ENCODE data around the gene FABP3. TPM values are rescaled to one million over a fixed set of nuclear protein-coding genes. Genes with fewer than 3 reads are reported as not detected.

Gene FABP3
- polyA plus RNA-seq, 1 experiment, result 14.5 TPM

DNA sequence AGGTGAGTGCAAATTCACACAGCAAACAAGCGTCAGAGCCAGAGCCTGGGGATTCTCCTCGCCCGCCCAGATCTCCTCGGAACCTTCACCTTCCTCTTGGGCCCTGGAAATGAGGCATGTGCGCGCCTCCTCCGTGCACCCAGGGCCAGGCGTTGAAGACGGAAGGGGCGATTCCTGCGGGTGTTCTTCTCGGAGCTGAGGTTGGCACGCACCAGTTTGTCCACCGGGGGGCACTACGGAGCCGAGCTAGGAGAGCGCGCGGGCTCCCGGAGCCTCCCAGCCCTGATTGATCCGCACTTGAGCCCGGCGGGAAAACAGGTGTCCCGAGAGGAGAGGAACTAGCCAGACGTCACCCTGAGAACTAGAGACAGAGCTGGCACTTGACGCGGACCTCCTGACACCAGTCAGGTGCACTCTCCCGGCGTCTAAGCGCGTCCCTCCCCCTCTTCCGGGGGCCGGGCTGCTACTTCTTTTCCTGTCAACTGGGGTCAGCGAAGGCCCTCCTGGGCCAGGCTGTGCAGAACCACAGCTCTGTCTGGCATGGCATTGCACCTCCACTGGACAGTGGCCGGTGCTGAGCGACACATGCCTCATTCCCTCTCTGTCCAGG, 21.8 kb upstream of the FABP3 start:
- H3K9me3 ChIP-seq (ENCODE audit: control insufficient read depth, insufficient read depth, low read length), result no peaks in the 10 kb centered on the region
- H3K27ac ChIP-seq (ENCODE audit: low read depth, low read length), result no peak overlapping the region
- ChIA-PET POLR2A (interaction anchor here (0.5 to 1.2 kb wide), 5 partner anchors 19 to 343 kb away, joined by 3 to 12 read pairs (median 5); partner anchors contain the start of genes SERINC2, SNRNP40 and ZCCHC17), CTCF (interaction anchor here (0.6 to 13.4 kb wide), 30 partner anchors 9 to 715 kb away, joined by 3 to 238 read pairs (median 4); partner anchors contain the start of gene SERINC2)
- TF ChIP-seq, protein P1, sequence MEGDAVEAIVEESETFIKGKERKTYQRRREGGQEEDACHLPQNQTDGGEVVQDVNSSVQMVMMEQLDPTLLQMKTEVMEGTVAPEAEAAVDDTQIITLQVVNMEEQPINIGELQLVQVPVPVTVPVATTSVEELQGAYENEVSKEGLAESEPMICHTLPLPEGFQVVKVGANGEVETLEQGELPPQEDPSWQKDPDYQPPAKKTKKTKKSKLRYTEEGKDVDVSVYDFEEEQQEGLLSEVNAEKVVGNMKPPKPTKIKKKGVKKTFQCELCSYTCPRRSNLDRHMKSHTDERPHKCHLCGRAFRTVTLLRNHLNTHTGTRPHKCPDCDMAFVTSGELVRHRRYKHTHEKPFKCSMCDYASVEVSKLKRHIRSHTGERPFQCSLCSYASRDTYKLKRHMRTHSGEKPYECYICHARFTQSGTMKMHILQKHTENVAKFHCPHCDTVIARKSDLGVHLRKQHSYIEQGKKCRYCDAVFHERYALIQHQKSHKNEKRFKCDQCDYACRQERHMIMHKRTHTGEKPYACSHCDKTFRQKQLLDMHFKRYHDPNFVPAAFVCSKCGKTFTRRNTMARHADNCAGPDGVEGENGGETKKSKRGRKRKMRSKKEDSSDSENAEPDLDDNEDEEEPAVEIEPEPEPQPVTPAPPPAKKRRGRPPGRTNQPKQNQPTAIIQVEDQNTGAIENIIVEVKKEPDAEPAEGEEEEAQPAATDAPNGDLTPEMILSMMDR (IDR thresholded peaks at IDR 0.05; ENCODE audit: low read depth, low read length), result peak; percentile 89
- H3K4me3 ChIP-seq (ENCODE audit: low read depth, low read length), result peak overlapping the region; percentile 38
- H3K27me3 ChIP-seq (ENCODE audit: control insufficient read depth, insufficient read depth, low read length), result no peaks in the 10 kb centered on the region
- peak; percentile 46 for DNase-seq (ENCODE audit: low read depth, low spot score)

DNA sequence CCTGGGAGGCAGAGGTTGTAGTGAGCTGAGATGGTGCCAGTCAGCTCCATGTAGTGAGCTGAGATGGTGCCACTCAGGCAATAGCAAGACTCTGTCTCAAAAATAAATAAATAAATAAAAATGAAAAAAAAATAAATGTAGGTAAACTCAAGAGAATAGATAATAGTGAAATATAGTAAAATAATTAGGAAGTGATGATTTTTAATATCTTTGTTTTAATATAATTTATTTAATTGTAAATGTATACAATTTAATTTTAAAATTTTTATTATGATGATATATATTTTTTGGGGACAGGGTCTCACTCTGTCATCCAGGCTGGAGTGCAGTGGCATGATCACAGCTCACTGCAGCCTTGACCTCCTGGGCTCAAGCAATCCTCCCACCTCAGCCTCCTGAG, 20.6 kb upstream of the FABP3 start:
- ChIA-PET POLR2A (interaction anchor here (0.6 kb wide), 1 partner anchor 372 kb away, joined by 3 read pairs; no protein-coding TSS in a partner anchor), CTCF (interaction anchor here (1.0 to 13.4 kb wide), 7 partner anchors 9 to 155 kb away, joined by 3 to 238 read pairs (median 11); no protein-coding TSS in a partner anchor)
- TF ChIP-seq, protein P1 (IDR thresholded peaks at IDR 0.05; ENCODE audit: low read depth, low read length), result no peak

DNA sequence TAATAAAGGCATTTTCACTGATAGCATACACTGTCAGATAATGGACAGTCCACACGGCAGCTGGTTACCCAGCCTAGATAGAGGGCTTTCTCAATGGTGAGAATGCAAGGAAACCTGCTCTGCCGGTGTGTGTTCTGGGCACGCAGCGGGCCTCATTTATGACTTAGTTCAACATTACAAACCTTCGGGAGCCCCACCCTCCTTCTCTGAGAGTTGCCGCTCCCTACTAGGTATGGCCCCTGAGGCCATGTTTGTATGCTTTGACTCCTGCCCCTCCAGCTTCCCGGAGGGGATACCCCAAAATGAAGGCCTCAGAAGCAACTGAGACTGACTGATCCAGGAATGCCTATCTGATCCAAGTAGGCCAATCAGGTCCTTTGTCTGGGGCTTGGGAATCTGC, 17.2 kb upstream of the FABP3 start:
- POLR2A ChIA-PET, result no interaction called here
- TF ChIP-seq, protein P1 (IDR thresholded peaks at IDR 0.05; ENCODE audit: low read depth, low read length), result no peak
- CTCF ChIA-PET, result interaction anchor here (1.6 to 13.4 kb wide), 3 partner anchors 32 to 159 kb away, joined by 7 to 238 read pairs (median 7); no protein-coding TSS in a partner anchor
- H3K27me3 ChIP-seq (ENCODE audit: control insufficient read depth, insufficient read depth, low read length), result no peaks in the 10 kb centered on the region
- no peak for DNase-seq (ENCODE audit: low read depth, low spot score)
- no peaks in the 10 kb centered on the region for H3K9me3 ChIP-seq (ENCODE audit: control insufficient read depth, insufficient read depth, low read length)
- H3K4me3 ChIP-seq (ENCODE audit: low read depth, low read length), result no peak overlapping the region
- H3K27ac ChIP-seq (ENCODE audit: low read depth, low read length), result no peak overlapping the region

More for the DNA sequence above, 20.6 kb upstream of the FABP3 start:
- Histone ChIP-seq H3K4me3 (ENCODE audit: low read depth, low read length) (no peak overlapping the region), H3K9me3 (ENCODE audit: control insufficient read depth, insufficient read depth, low read length) (no peaks in the 10 kb centered on the region), H3K27me3 (ENCODE audit: control insufficient read depth, insufficient read depth, low read length) (no peaks in the 10 kb centered on the region), H3K27ac (ENCODE audit: low read depth, low read length) (no peak overlapping the region)
- no peak for DNase-seq (ENCODE audit: low read depth, low spot score)

DNA sequence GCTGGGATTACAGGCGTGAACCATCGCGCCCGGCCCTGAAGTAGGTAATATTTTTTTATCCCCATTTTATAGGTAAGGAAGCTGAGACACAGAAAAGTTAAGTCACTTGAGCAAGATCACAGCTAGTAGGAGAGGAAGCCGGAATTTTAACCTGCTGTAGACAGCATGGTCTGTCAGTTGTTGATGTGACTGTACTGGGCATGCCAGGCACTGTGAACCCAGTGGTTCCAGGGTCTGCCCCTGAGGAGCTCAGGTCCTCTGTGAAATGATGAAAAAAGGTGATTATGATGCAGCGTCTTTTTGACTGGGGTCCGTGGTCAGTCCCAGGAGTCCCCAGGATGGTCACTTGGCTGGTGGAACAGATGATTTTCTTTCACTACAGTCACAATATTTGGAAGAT, 16.7 kb upstream of the FABP3 start:
- CTCF ChIA-PET, result interaction anchor here (0.9 to 2.6 kb wide), 3 partner anchors 33 to 160 kb away, joined by 3 to 7 read pairs (median 7); no protein-coding TSS in a partner anchor

More for the DNA sequence above, 16.7 kb upstream of the FABP3 start:
- TF ChIP-seq, protein P1 (IDR thresholded peaks at IDR 0.05; ENCODE audit: low read depth, low read length), result no peak
- DNase-seq (ENCODE audit: low read depth, low spot score), result no peak
- POLR2A ChIA-PET, result no interaction called here
- H3K4me3 ChIP-seq (ENCODE audit: low read depth, low read length), result no peak overlapping the region
- no peaks in the 10 kb centered on the region for H3K9me3 ChIP-seq (ENCODE audit: control insufficient read depth, insufficient read depth, low read length)
- no peak overlapping the region for H3K27ac ChIP-seq (ENCODE audit: low read depth, low read length)
- H3K27me3 ChIP-seq (ENCODE audit: control insufficient read depth, insufficient read depth, low read length), result no peaks in the 10 kb centered on the region
